GM12878 (cell line): ENCODE results near the gene R3HDM2.

ENCODE experiments used
- CHD1 ChIP-seq: IDR thresholded peaks from 2 replicates; pipeline ENCODE4 v1.6.1; 2012; ENCODE audit warnings: low read depth, low read length, improper control_type of control experiment
- SP1 ChIP-seq: IDR thresholded peaks from one replicate; pipeline ENCODE4 v1.6.1; 2011; ENCODE audit warnings: low read depth, low read length
- SUPT20H ChIP-seq: IDR thresholded peaks from 2 replicates; pipeline ENCODE4 v1.6.1; 2011; ENCODE audit warnings: low read depth, mild to moderate bottlenecking, low read length, moderate library complexity, borderline replicate concordance; ENCODE audit not compliant: control insufficient read depth
- TCF12 ChIP-seq: IDR thresholded peaks from 2 replicates; pipeline ENCODE4 v1.6.1; 2011; ENCODE audit warnings: low read depth, mild to moderate bottlenecking, low read length

GRCh38 chr12:57342207-57342691, 88.6 kb downstream of the R3HDM2 start:
- TF ChIP-seq SP1 (no peak), SUPT20H (no peak), CHD1 (no peak), TCF12 (no peak)
